ENCODE results near the gene GEMIN7.

DNA sequence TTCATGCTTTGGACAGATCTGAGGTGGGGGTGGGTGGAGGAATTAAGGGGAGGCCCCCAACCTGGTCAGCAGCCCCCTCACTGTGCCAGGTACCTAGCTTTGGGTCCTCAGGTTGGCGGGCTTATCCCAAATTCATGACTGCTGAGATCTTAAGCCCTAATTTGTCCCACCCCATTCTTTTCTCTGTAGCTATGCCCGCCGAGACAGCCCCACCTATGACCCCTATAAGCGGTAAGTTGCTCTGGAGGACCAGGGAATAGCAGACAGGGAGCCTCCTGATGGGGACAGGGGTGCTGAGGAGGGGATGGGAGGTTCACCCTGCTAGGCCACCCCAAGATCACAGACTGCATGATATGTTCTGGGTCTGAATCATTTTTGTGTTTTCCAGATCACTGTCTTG is 17.1 kb upstream of the GEMIN7 start:
- TF ChIP-seq, protein P1, sequence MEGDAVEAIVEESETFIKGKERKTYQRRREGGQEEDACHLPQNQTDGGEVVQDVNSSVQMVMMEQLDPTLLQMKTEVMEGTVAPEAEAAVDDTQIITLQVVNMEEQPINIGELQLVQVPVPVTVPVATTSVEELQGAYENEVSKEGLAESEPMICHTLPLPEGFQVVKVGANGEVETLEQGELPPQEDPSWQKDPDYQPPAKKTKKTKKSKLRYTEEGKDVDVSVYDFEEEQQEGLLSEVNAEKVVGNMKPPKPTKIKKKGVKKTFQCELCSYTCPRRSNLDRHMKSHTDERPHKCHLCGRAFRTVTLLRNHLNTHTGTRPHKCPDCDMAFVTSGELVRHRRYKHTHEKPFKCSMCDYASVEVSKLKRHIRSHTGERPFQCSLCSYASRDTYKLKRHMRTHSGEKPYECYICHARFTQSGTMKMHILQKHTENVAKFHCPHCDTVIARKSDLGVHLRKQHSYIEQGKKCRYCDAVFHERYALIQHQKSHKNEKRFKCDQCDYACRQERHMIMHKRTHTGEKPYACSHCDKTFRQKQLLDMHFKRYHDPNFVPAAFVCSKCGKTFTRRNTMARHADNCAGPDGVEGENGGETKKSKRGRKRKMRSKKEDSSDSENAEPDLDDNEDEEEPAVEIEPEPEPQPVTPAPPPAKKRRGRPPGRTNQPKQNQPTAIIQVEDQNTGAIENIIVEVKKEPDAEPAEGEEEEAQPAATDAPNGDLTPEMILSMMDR (conservative IDR thresholded peaks at IDR 0.05; ENCODE audit: low read depth, low read length) = no peak
- TF ChIP-seq EZH2phosphoT487 (IDR thresholded peaks at IDR 0.05; ENCODE audit: borderline replicate concordance, low read length) = no peak
- no peak for TF ChIP-seq EZH2 (IDR thresholded peaks at IDR 0.05; ENCODE audit: low read length, unreplicated experiment)

All from PC-3 (cell line).